ENCODE data around the gene DAB2IP.

DNA sequence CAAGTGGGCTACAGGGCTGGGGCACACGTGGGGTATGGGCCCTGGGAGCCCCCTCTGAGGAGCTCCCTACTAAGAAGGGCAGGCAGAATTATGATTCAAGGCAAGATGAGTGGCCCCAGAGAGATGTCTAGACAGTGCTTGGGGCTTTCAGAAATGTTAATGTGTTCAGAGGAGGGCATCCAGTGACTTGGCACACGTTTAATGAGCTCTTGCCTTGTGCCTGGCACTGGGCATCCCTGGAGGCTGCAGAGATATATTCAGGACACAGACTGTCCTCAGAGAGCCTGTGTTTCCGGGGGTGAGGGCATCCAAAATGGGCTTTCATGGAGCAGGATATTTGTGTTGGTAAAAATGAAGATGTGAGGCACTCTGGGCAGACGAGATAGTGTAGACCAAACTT is 25.4 kb upstream of the DAB2IP start:
- TF ChIP-seq, protein P1, sequence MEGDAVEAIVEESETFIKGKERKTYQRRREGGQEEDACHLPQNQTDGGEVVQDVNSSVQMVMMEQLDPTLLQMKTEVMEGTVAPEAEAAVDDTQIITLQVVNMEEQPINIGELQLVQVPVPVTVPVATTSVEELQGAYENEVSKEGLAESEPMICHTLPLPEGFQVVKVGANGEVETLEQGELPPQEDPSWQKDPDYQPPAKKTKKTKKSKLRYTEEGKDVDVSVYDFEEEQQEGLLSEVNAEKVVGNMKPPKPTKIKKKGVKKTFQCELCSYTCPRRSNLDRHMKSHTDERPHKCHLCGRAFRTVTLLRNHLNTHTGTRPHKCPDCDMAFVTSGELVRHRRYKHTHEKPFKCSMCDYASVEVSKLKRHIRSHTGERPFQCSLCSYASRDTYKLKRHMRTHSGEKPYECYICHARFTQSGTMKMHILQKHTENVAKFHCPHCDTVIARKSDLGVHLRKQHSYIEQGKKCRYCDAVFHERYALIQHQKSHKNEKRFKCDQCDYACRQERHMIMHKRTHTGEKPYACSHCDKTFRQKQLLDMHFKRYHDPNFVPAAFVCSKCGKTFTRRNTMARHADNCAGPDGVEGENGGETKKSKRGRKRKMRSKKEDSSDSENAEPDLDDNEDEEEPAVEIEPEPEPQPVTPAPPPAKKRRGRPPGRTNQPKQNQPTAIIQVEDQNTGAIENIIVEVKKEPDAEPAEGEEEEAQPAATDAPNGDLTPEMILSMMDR (conservative IDR thresholded peaks at IDR 0.05) = no peak
- TF ChIP-seq ZFX (IDR thresholded peaks at IDR 0.05) = no peak
